Heart right ventricle (tissue), 16 donors: ENCODE measurements around the gene TSPAN9. TPM values are rescaled to one million over a fixed set of nuclear protein-coding genes. Genes with fewer than 3 reads are reported as not detected.

Experiments
- ATAC-seq, 8 donors: fragments of 200-7000 bp; cut with Tn5 transposase; one replicate each; pipeline ENCODE4 v1.9.1; 2020; ENCODE audit warnings: mild to moderate bottlenecking in 8 of 8, moderate library complexity in 8 of 8, moderate number of reproducible peaks in 1 of 8
- DNase-seq, 2 donors: peaks; one replicate each; pipeline ENCODE4 v3.0.0-alpha.2; 2020
- H3K27ac ChIP-seq, 10 donors: fragments of 200-600 bp; sonication (generic) in 2 of 10; one replicate each; pipeline versions ENCODE4 v1.5.0 to v1.8.0; 2020 to 2022; ENCODE audit warnings: mild to moderate bottlenecking in 3 of 10
- H3K27me3 ChIP-seq, 7 donors: fragments of 200-600 bp; one replicate each; pipeline ENCODE4 v1.8.0; 2021 to 2022; ENCODE audit warnings: mild to moderate bottlenecking in 2 of 7
- H3K36me3 ChIP-seq, 9 donors: fragments of 200-600 bp; sonication (generic) in 1 of 9; one replicate each; pipeline versions ENCODE4 v1.5.0 to v1.8.0; 2020 to 2022; ENCODE audit warnings: mild to moderate bottlenecking in 2 of 9
- H3K4me1 ChIP-seq, 9 donors: fragments of 200-600 bp; sonication (generic) in 1 of 9; one replicate each; pipeline versions ENCODE4 v1.5.0 to v1.8.0; 2020 to 2022; ENCODE audit warnings: mild to moderate bottlenecking in 4 of 9
- H3K4me3 ChIP-seq, 10 donors: fragments of 200-600 bp; sonication (generic) in 2 of 10; one replicate each; pipeline versions ENCODE4 v1.5.0 to v1.8.0; 2020 to 2022; ENCODE audit warnings: mild to moderate bottlenecking in 7 of 10, moderate library complexity in 2 of 10
- H3K9me3 ChIP-seq, 11 donors: fragments of 200-600 bp in 10 of 11; sonication (generic) in 2 of 11; one replicate each; pipeline versions ENCODE4 v1.5.0 to v1.8.0; 2013 to 2022; ENCODE audit warnings: mild to moderate bottlenecking in 2 of 11, control low read depth in 1 of 11, moderate library complexity in 1 of 11
- WGBS, 2 donors: extraction: QIAGEN DNeasy Blood & Tissue Kit; methylation state at CpG; one replicate each; pipeline ENCODE4 v1.1.7; 2013; ENCODE audit warnings: inconsistent platforms in 1 of 2; 5-methylcytosine and 5-hydroxymethylcytosine counted together
- intact Hi-C, 10 donors: fragments of 100-400 bp; cut with DNase I; formaldehyde crosslinking; loops; one replicate each; pipeline versions ENCODE4 v1.11.1 to v1.14.2; 2022
- polyA plus RNA-seq, 2 donors: library from polyadenylated mRNA; stranded (reverse); fragments of 200-250 nt; gene quantifications; one replicate each; pipeline ENCODE4 v1.2.3, GENCODE V29; 2013
- total RNA-seq, 10 donors: library from RNA; stranded (reverse); fragmentation: NEBNext Ultra II Directional in 3 of 10; extraction: Animal tissue kit (Norgen Biotek cat#: 25700) in 3 of 10; gene quantifications; one replicate each; pipeline versions ENCODE4 v1.2.1 to v1.2.4, GENCODE V29; 2021 to 2023
- TF ChIP-seq, protein P1 (sequence below), 9 donors: fragments of 200-600 bp; sonication (generic) in 2 of 9; IDR thresholded peaks; one replicate each; pipeline versions ENCODE4 v1.5.0 to v1.8.0; 2021 to 2022; ENCODE audit warnings: antibody characterized with exemption in 9 of 9, mild to moderate bottlenecking in 5 of 9, moderate library complexity in 1 of 9
- donor health status: Arrhythmogenic right ventricular cardiomyopathy.
- donor health status: ischemic (EF 13 %, LVEDD 7.1; RV severe dilation, severe dysfunction).
- donor health status: healthy with polysubstance abuse.
- donor health status: DM: no; HTN: yes; CAD: no.
- donor health status: DM: no; HTN: no; CAD: no.
- donor health status: ischemic (EF 25% LVEDD 6.9; RV normal size, moderate dysfunction).
- donor health status: ischemic (EF 25% LVEDD 5.7; RV mildly dilated, moderate dysfunction).
- donor health status: healthy.
- donor health status: DM: yes; HTN: yes; CAD: no.
- donor health status: Ischemic cardiomyopathy.
- donor health status: ischemic (EF 35%, LVEDD 5.7; RV mildly dilated, moderate dysfunction).
- donor health status: nonischemic (EF 11% LVEDD 7.7; RV severe dilation, severe dysfunction).
- donor health status: DM: yes; HTN: yes; CAD: no.
- donor health status: PGD.
- donor health status: ischemic (EF 29% LVEDD 5.4; RV normal size, mild dysfunction).
- donor health status: nonischemic (EF 23%, LVEDD 6.1; RV moderate dilation, normal function).

TSPAN9 gene
- total and polyA plus RNA-seq, 12 donors, result 63.0 to 401 (median 251) TPM

GRCh38 chr12:3295646-3296408, 218.6 kb downstream of the TSPAN9 start:
- Histone ChIP-seq H3K36me3 (peaks cover 0 to 15% (median 0%) of the 10 kb centered on the region in 9 donors), H3K27me3 (no peaks in the 10 kb centered on the region), H3K4me1 (peaks cover 9 to 57% (median 42%) of the 10 kb centered on the region in 9 donors), H3K27ac (peak overlapping the region in 3 of 10 donors; percentile 25 to 43 (median 39)), H3K4me3 (no peak overlapping the region), H3K9me3 (no peaks in the 10 kb centered on the region)
- intact Hi-C loops, result loop anchor here in 1 of 10 donors (10.0 kb wide), 1 partner anchor 159 kb away; no protein-coding TSS in a partner anchor
- TF ChIP-seq, protein P1, sequence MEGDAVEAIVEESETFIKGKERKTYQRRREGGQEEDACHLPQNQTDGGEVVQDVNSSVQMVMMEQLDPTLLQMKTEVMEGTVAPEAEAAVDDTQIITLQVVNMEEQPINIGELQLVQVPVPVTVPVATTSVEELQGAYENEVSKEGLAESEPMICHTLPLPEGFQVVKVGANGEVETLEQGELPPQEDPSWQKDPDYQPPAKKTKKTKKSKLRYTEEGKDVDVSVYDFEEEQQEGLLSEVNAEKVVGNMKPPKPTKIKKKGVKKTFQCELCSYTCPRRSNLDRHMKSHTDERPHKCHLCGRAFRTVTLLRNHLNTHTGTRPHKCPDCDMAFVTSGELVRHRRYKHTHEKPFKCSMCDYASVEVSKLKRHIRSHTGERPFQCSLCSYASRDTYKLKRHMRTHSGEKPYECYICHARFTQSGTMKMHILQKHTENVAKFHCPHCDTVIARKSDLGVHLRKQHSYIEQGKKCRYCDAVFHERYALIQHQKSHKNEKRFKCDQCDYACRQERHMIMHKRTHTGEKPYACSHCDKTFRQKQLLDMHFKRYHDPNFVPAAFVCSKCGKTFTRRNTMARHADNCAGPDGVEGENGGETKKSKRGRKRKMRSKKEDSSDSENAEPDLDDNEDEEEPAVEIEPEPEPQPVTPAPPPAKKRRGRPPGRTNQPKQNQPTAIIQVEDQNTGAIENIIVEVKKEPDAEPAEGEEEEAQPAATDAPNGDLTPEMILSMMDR (IDR thresholded peaks at IDR 0.05), result no peak
- ATAC-seq (peak in 5 of 8 donors; percentile 2 to 31 (median 13)), DNase-seq (peak; percentile 67)
- 46 to 48% methylated on average over 16 of the region's 16 CpGs for WGBS, 2 donors

GRCh38 chr12:3296409-3296701, 219.2 kb downstream of the TSPAN9 start:
- TF ChIP-seq, protein P1 (IDR thresholded peaks at IDR 0.05), result no peak
- WGBS, 2 donors, result 89 to 92% methylated on average over 6 of the region's 6 CpGs
- intact Hi-C loops, result loop anchor here in 1 of 10 donors (10.0 kb wide), 1 partner anchor 158 kb away; no protein-coding TSS in a partner anchor
- Histone ChIP-seq H3K27ac (peak overlapping the region in 1 of 10 donors; percentile 25), H3K27me3 (no peaks in the 10 kb centered on the region), H3K36me3 (peaks cover 0 to 15% (median 0%) of the 10 kb centered on the region in 9 donors), H3K9me3 (no peaks in the 10 kb centered on the region), H3K4me1 (peaks cover 10 to 58% (median 42%) of the 10 kb centered on the region in 9 donors), H3K4me3 (no peak overlapping the region)
- ATAC-seq (no peak), DNase-seq (no peak)

DNA sequence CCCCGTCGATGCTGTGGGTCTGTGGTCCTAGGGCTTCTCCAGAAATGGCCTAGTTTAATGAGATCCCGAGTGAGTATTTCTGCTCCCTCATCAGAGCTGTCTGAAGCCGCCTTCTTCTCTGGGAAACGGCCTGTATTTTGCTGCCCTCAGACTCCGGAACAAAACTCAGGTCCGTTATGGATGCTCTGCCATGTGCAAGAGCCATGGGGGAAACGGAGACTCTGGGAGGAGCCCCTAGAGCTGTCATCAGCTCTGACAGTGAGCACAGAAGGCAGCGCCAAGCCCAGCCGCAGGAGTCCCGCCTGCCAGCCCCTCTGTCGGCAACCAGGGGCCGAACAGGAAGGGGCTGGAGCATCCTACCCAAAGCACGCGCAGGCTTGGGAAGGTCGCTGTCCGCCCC, 221.4 kb downstream of the TSPAN9 start:
- no peak overlapping the region for H3K4me3 ChIP-seq
- H3K36me3 ChIP-seq, result no peaks in the 10 kb centered on the region
- peaks cover 10 to 50% (median 37%) of the 10 kb centered on the region in 9 donors for H3K4me1 ChIP-seq
- WGBS, 2 donors, result 34% methylated on average over 17 of the region's 17 CpGs
- ATAC-seq (no peak), DNase-seq (no peak)
- TF ChIP-seq, protein P1 (IDR thresholded peaks at IDR 0.05), result no peak
- H3K27ac ChIP-seq, result no peak overlapping the region
- no peaks in the 10 kb centered on the region for H3K9me3 ChIP-seq
- H3K27me3 ChIP-seq, result no peaks in the 10 kb centered on the region
- intact Hi-C loops, result loop anchor here in 1 of 10 donors (2.0 to 10.0 kb wide), 2 partner anchors 156 to 506 kb away; no protein-coding TSS in a partner anchor

DNA sequence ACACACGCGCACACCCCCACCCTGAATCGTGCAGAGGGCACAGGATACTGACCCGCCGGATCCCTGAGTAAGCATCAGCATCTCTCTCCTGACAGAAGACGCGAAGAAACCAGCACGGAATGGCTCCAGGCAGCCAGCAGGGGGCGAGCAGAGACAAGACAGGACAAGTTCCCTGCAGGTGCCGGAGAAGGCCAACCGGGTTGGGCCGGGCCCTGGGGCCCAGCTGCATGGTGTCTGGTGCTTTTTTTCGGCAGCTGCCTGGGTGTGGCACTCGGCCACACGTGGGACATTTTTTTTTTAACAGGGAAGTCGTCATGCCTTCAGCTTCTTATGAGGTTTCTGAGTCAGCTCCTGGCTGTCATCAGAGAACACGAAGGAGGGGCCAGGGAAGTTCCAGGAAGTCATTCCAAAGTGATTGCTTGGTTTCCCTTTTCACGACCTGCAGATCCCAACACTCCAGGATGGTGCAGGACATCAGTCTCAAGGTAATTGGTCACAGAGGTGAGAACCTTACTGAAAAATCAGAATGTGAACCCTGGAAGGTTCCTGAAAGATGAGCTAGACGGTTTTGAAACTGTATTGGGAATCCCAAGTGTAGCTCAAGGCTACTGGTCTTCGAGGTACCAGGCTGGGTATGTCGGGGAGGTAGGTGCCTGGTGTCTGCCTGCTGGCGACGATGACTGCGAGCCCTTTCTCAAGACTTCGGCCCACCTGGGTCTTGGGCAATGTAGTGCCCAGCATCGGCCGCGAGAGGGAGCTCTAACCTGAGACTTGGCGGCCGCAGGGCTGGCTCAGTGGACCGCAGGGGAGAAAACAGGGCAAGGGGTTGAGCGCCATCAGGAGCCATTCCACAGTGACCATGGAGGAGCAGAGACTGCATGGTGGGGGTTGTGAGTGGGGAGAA, 223.0 kb downstream of the TSPAN9 start:
- TF ChIP-seq, protein P1 (IDR thresholded peaks at IDR 0.05), result peak; percentile 90 to 97 (median 95)
- Histone ChIP-seq H3K36me3 (no peaks in the 10 kb centered on the region), H3K4me1 (peaks cover 4 to 34% (median 25%) of the 10 kb centered on the region in 9 donors), H3K27ac (peak overlapping the region in 5 of 10 donors; percentile 8 to 57 (median 26)), H3K9me3 (no peaks in the 10 kb centered on the region), H3K4me3 (peak overlapping the region in 5 of 10 donors; percentile 1 to 11 (median 2)), H3K27me3 (no peaks in the 10 kb centered on the region)
- intact Hi-C loops, result loop anchor here (1.0 to 10.0 kb wide), 17 partner anchors 37 to 507 kb away; no protein-coding TSS in a partner anchor
- 2 to 3% methylated on average over 32 of the region's 32 CpGs for WGBS, 2 donors
- peak; percentile 87 to 90 for DNase-seq
- ATAC-seq, result peak; percentile 57 to 84 (median 73)
